Peyer's patch (tissue), 4 donors: ENCODE data around the gene SRRM4.

Experiments
- POLR2A ChIP-seq, 2 donors: fragments of 450-650 bp; IDR thresholded peaks; one replicate each; pipeline ENCODE4 v1.5.1; 2017; ENCODE audit warnings: antibody characterized with exemption in 2 of 2, mild to moderate bottlenecking in 2 of 2, moderate library complexity in 2 of 2
- TF ChIP-seq, protein P1 (sequence below), 6 experiments: fragments of 450-650 bp in 4 of 6; fragments of 200-600 bp in 2 of 6; sonication (generic) in 1 of 6; IDR thresholded peaks; one replicate each; pipeline ENCODE4 v1.5.1; 2017 to 2019; ENCODE audit warnings: antibody characterized with exemption in 6 of 6, mild to moderate bottlenecking in 3 of 6, moderate library complexity in 1 of 6

DNA sequence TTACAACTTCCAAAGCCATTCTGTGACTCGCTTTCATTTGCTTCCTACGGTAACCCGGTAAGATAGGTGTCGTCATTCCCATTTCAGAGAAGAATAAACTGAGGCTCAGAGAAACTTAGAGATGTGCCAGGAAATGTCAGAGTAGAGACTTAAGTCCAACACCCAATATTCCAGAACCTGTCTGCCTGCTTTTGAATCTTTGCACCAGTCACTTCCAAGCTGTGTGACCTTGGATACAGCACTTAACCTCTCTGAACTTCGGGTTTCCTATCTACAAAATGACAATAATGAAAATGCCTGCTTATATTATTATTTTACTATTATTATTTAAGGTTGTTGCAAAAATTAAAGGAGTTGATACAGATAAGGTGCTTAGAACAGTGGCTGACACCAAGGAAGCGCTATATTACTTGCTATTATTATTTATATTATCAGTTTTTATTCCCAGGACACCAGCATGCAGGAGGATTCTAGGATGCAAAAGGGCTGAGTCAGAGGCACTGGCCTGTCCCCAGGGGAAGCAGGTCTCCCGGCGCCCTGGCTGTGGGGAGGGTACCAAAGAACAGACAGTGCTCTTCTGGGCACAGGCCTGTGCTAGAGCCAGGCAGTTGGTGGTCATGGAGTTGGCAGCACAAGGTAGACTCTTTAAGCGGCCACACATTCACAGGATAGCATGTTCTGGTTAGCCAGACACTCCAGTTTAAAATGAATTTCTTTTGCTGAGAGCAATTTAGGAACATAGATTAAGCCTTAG, 202.8 kb downstream of the SRRM4 start:
- no peak for TF ChIP-seq POLR2A (IDR thresholded peaks at IDR 0.05)
- TF ChIP-seq, protein P1, sequence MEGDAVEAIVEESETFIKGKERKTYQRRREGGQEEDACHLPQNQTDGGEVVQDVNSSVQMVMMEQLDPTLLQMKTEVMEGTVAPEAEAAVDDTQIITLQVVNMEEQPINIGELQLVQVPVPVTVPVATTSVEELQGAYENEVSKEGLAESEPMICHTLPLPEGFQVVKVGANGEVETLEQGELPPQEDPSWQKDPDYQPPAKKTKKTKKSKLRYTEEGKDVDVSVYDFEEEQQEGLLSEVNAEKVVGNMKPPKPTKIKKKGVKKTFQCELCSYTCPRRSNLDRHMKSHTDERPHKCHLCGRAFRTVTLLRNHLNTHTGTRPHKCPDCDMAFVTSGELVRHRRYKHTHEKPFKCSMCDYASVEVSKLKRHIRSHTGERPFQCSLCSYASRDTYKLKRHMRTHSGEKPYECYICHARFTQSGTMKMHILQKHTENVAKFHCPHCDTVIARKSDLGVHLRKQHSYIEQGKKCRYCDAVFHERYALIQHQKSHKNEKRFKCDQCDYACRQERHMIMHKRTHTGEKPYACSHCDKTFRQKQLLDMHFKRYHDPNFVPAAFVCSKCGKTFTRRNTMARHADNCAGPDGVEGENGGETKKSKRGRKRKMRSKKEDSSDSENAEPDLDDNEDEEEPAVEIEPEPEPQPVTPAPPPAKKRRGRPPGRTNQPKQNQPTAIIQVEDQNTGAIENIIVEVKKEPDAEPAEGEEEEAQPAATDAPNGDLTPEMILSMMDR (IDR thresholded peaks at IDR 0.05) = no peak
